ENCODE results near the gene DOCK9.

- no peak for TF ChIP-seq EP300 (IDR thresholded peaks at IDR 0.05; ENCODE audit: borderline replicate concordance in 1 of 2, low read depth in 1 of 2, low read length in 1 of 2)
- no peak for TF ChIP-seq TAF1 (IDR thresholded peaks at IDR 0.05; ENCODE audit: borderline replicate concordance, low read depth, low read length)
- no peak for TF ChIP-seq YY1 (IDR thresholded peaks at IDR 0.05; ENCODE audit: low read depth)
- no peak for TF ChIP-seq FOXM1 (IDR thresholded peaks at IDR 0.05; ENCODE audit: low read depth)
- TF ChIP-seq CTCF (IDR thresholded peaks at IDR 0.05), result no peak
- no peak for TF ChIP-seq POLR2AphosphoS5 (IDR thresholded peaks at IDR 0.05; ENCODE audit: low read depth, low read length)
- TF ChIP-seq GATA2 (CRISPR knock-in tag; IDR thresholded peaks at IDR 0.05), result no peak
- no peak for TF ChIP-seq RCOR1 (IDR thresholded peaks at IDR 0.05; ENCODE audit: low read length)
- TF ChIP-seq MXI1 (IDR thresholded peaks at IDR 0.05; ENCODE audit: low read depth, low read length), result no peak
These were observed 177.8 kb downstream of the DOCK9 start for GRCh38 chr13:98800078-98800477.

Measured in SK-N-SH (cell line).